Measurements from ENCODE around the gene SMYD3.

SMYD3 gene

GRCh38 chr1:246212013-246212412 is 295.1 kb downstream of the SMYD3 start:
- no peak for DNase-seq (ENCODE audit: low read depth)
- H3K4me3 ChIP-seq (ENCODE audit: low read length), result no peak overlapping the region
- TF ChIP-seq CTCF (conservative IDR thresholded peaks at IDR 0.05; ENCODE audit: low read depth, low read length), result no peak

GRCh38 chr1:246210756-246211155 is 296.3 kb downstream of the SMYD3 start:
- H3K4me3 ChIP-seq (ENCODE audit: low read length), result no peak overlapping the region
- no peak for TF ChIP-seq CTCF (conservative IDR thresholded peaks at IDR 0.05; ENCODE audit: low read depth, low read length)
- DNase-seq (ENCODE audit: low read depth), result no peak

GRCh38 chr1:246208105-246208504 is 299.0 kb downstream of the SMYD3 start:
- no peak for DNase-seq (ENCODE audit: low read depth)
- no peak for TF ChIP-seq CTCF (conservative IDR thresholded peaks at IDR 0.05; ENCODE audit: low read depth, low read length)
- H3K4me3 ChIP-seq (ENCODE audit: low read length), result no peak overlapping the region

GRCh38 chr1:246203180-246203579 is 303.9 kb downstream of the SMYD3 start:
- no peak for DNase-seq (ENCODE audit: low read depth)
- H3K4me3 ChIP-seq (ENCODE audit: low read length), result no peak overlapping the region
- no peak for TF ChIP-seq CTCF (conservative IDR thresholded peaks at IDR 0.05; ENCODE audit: low read depth, low read length)

GRCh38 chr1:246200738-246201137 is 306.3 kb downstream of the SMYD3 start:
- no peak for TF ChIP-seq CTCF (conservative IDR thresholded peaks at IDR 0.05; ENCODE audit: low read depth, low read length)
- H3K4me3 ChIP-seq (ENCODE audit: low read length), result no peak overlapping the region
- DNase-seq (ENCODE audit: low read depth), result no peak

GRCh38 chr1:246200225-246200624 is 306.9 kb downstream of the SMYD3 start:
- H3K4me3 ChIP-seq (ENCODE audit: low read length), result no peak overlapping the region
- no peak for DNase-seq (ENCODE audit: low read depth)
- no peak for TF ChIP-seq CTCF (conservative IDR thresholded peaks at IDR 0.05; ENCODE audit: low read depth, low read length)

- no peak for DNase-seq (ENCODE audit: low read depth)
- no peak for TF ChIP-seq CTCF (conservative IDR thresholded peaks at IDR 0.05; ENCODE audit: low read depth, low read length)
These were observed 307.9 kb downstream of the SMYD3 start for GRCh38 chr1:246199086-246199645.

More at GRCh38 chr1:246199086-246199645, 307.9 kb downstream of the SMYD3 start:
- H3K4me3 ChIP-seq (ENCODE audit: low read length), result no peak overlapping the region
